ENCODE results near the gene MCM3. TPM values are rescaled to one million over a fixed set of nuclear protein-coding genes. Genes with fewer than 3 reads are reported as not detected.

Gene MCM3
- total RNA-seq, 4 donors from 2014 or later: 9.1 to 12.9 (median 9.8) TPM

DNA sequence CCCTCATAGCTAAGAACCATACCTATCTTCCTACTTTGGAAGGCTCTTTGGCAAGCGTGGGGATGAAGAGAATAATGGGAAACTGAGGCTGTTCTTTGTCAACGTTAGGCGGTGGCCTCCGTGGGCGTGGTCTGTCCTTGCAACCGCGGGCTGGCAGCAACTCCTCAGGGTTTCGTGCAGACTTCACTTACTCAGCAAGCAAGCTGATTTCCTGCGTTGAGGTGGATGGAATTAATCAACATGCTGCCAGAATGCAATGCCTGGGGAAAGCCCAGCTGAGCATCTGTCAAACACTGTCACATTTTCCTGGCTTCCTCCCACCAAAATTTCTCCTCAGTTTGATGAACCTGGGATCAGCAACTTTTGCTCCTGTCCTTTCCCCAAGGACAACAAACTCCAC lies 31.0 kb downstream of the MCM3 start:
- H3K4me1 ChIP-seq: no peaks in the 10 kb centered on the region
- H3K36me3 ChIP-seq: no peaks in the 10 kb centered on the region
- no peak overlapping the region for H3K4me3 ChIP-seq
- DNase-seq: no peak
- H3K27ac ChIP-seq: no peak overlapping the region
- H3K9me3 ChIP-seq: no peaks in the 10 kb centered on the region
- TF ChIP-seq, protein P1, sequence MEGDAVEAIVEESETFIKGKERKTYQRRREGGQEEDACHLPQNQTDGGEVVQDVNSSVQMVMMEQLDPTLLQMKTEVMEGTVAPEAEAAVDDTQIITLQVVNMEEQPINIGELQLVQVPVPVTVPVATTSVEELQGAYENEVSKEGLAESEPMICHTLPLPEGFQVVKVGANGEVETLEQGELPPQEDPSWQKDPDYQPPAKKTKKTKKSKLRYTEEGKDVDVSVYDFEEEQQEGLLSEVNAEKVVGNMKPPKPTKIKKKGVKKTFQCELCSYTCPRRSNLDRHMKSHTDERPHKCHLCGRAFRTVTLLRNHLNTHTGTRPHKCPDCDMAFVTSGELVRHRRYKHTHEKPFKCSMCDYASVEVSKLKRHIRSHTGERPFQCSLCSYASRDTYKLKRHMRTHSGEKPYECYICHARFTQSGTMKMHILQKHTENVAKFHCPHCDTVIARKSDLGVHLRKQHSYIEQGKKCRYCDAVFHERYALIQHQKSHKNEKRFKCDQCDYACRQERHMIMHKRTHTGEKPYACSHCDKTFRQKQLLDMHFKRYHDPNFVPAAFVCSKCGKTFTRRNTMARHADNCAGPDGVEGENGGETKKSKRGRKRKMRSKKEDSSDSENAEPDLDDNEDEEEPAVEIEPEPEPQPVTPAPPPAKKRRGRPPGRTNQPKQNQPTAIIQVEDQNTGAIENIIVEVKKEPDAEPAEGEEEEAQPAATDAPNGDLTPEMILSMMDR (IDR thresholded peaks at IDR 0.05 in 4 of 5, conservative IDR thresholded peaks at IDR 0.05 in 1 of 5): no peak
- no peak for TF ChIP-seq POLR2A (IDR thresholded peaks at IDR 0.05)
- intact Hi-C loops (cut with DNase I; ENCODE audit: low total_unique reads) (no loop called here), in situ Hi-C loops (cut with MboI; ENCODE audit: low sequenced_read_pairs in 4 of 4) (no loop called here)
- ATAC-seq: no peak
- peaks cover 0 to 5% (median 0%) of the 10 kb centered on the region in 3 donors for H3K27me3 ChIP-seq

DNA sequence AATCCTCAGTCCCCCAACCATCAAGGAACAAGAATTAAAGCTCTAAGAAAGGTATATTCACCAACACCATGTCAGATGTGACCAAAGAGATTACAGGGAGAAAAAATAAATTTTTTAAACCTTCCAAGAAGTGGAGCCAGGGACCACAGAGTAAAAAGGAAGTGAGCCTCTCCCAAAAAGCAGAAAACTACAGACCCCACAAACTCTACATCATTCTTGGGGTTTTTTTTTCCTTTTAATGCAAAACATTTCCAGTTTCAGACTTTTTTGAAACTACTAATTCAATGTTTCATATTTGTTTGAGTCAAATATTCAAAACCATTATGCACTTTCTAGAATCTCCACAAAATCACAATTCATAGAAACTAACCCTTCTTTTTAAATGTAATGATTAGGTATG lies 33.4 kb downstream of the MCM3 start:
- Histone ChIP-seq H3K27me3 (peaks cover 0 to 5% (median 0%) of the 10 kb centered on the region in 3 donors), H3K4me3 (no peak overlapping the region), H3K27ac (no peak overlapping the region), H3K4me1 (no peaks in the 10 kb centered on the region), H3K9me3 (no peaks in the 10 kb centered on the region), H3K36me3 (no peaks in the 10 kb centered on the region)
- TF ChIP-seq, protein P1 (IDR thresholded peaks at IDR 0.05 in 4 of 5, conservative IDR thresholded peaks at IDR 0.05 in 1 of 5): no peak
- TF ChIP-seq POLR2A (IDR thresholded peaks at IDR 0.05): no peak
- in situ Hi-C loops (cut with MboI; ENCODE audit: low sequenced_read_pairs in 4 of 4) (no loop called here), intact Hi-C loops (cut with DNase I; ENCODE audit: low total_unique reads) (no loop called here)
- DNase-seq: no peak
- ATAC-seq: no peak

DNA sequence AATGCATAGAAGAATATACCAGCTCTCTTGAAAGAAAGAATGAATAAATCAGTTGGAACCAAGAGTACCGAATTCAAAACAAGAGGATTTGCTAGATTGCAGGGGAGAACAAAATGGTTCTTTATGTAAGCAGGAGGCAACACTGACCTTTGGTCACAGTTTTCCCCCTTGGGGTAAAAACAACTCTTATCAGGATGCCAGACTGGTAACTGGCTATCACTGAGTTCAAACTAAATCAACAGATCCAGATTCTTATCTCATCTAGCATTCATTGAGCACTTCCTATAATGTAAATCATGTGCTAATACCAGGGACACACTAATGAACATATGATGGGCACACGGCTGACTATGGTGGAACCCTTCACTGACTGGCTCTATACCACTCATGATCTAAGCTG lies 35.5 kb downstream of the MCM3 start:
- intact Hi-C loops (cut with DNase I; ENCODE audit: low total_unique reads) (no loop called here), in situ Hi-C loops (cut with MboI; ENCODE audit: low sequenced_read_pairs in 4 of 4) (loop anchor here in 1 of 4 donors (10.0 kb wide), 1 partner anchor 164 kb away; the partner anchor contains the start of gene PKHD1)
- peaks cover 0 to 5% (median 0%) of the 10 kb centered on the region in 3 donors for H3K27me3 ChIP-seq
- no peaks in the 10 kb centered on the region for H3K36me3 ChIP-seq
- H3K4me1 ChIP-seq: no peaks in the 10 kb centered on the region
- no peak overlapping the region for H3K27ac ChIP-seq
- H3K9me3 ChIP-seq: no peaks in the 10 kb centered on the region
- TF ChIP-seq POLR2A (IDR thresholded peaks at IDR 0.05): no peak
- TF ChIP-seq, protein P1 (IDR thresholded peaks at IDR 0.05 in 4 of 5, conservative IDR thresholded peaks at IDR 0.05 in 1 of 5): no peak
- DNase-seq (no peak), ATAC-seq (no peak)
- no peak overlapping the region for H3K4me3 ChIP-seq

DNA sequence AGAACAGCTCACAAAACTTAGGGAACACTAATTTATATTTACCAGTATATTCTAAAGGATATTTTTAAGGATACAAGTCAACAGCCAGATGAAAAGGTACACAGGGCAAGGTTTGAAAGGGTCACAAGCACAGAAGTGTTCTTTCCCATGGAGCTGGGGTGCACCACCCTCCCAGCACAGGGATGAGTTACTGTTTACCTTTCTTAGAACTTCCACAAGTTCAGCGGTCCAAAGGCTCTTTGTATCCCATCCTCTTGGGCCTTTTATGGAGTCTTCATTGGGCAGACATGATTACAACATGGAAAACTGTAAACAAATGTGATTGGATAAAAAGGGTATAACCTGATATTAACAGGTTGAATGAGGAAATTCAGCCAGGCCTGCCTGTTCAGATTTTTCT lies 39.1 kb downstream of the MCM3 start:
- DNase-seq (no peak), ATAC-seq (no peak)
- in situ Hi-C loops (cut with MboI; ENCODE audit: low sequenced_read_pairs in 4 of 4) (loop anchor here in 1 of 4 donors (10.0 kb wide), 1 partner anchor 161 kb away; the partner anchor contains the start of gene PKHD1), intact Hi-C loops (cut with DNase I; ENCODE audit: low total_unique reads) (no loop called here)
- H3K4me3 ChIP-seq: no peak overlapping the region
- no peak overlapping the region for H3K27ac ChIP-seq
- no peaks in the 10 kb centered on the region for H3K27me3 ChIP-seq
- no peaks in the 10 kb centered on the region for H3K9me3 ChIP-seq
- TF ChIP-seq, protein P1 (IDR thresholded peaks at IDR 0.05 in 4 of 5, conservative IDR thresholded peaks at IDR 0.05 in 1 of 5): no peak
- TF ChIP-seq POLR2A (IDR thresholded peaks at IDR 0.05): no peak
- no peaks in the 10 kb centered on the region for H3K36me3 ChIP-seq
- no peaks in the 10 kb centered on the region for H3K4me1 ChIP-seq

DNA sequence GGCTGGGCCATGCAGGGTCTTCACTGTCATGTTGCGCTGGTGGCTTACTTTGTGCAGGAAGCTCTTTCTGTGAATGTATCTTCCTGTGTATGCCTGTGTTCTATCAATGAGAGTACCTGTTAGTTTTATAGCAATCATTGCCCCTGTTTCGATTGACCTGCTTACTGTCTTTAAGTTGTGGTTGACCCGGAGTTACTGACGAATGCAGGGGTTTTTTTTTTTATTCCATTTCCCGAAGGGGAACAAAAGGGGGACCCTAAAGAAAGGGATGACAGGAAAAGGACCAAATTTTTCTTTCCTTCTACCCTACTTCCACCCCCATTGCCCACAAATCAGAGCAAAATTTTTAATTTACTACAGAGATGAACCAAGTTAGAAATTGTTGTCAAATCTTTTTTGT lies 40.1 kb downstream of the MCM3 start, which contains the start of gene IL17F:
Gene IL17F, minus strand, starts transcription at position 101 of the 400 bp plus-strand sequence. Its CDS starts 71 bp downstream, at position 30.
- Histone ChIP-seq H3K4me1 (no peaks in the 10 kb centered on the region), H3K36me3 (no peaks in the 10 kb centered on the region), H3K9me3 (no peaks in the 10 kb centered on the region), H3K4me3 (no peak within 1 kb of the TSS), H3K27me3 (no peaks in the 10 kb centered on the region), H3K27ac (no peak within 1 kb of the TSS)
- DNase-seq (no peak), ATAC-seq (no peak)
- TF ChIP-seq, protein P1 (IDR thresholded peaks at IDR 0.05 in 4 of 5, conservative IDR thresholded peaks at IDR 0.05 in 1 of 5): no peak
- TF ChIP-seq POLR2A (IDR thresholded peaks at IDR 0.05): no peak
- intact Hi-C loops (cut with DNase I; ENCODE audit: low total_unique reads) (no loop called here), in situ Hi-C loops (cut with MboI; ENCODE audit: low sequenced_read_pairs in 4 of 4) (loop anchor here in 1 of 4 donors (10.0 kb wide), 1 partner anchor 160 kb away; the partner anchor contains the start of gene PKHD1)
